Activated naive CD4-positive, alpha-beta T cell (primary cell): ENCODE data around the gene UGT2B7.
"Not testable (repeated sequence)": the region's sequence is repeated elsewhere in the genome, so short reads cannot be mapped to it uniquely, and the experiment has no call there.

Experiments
- DNase-seq, 4 experiments: peaks; one replicate each; lab custom pipeline; 2025; lab: John Stamatoyannopoulos, UW

UGT2B7 gene

DNA sequence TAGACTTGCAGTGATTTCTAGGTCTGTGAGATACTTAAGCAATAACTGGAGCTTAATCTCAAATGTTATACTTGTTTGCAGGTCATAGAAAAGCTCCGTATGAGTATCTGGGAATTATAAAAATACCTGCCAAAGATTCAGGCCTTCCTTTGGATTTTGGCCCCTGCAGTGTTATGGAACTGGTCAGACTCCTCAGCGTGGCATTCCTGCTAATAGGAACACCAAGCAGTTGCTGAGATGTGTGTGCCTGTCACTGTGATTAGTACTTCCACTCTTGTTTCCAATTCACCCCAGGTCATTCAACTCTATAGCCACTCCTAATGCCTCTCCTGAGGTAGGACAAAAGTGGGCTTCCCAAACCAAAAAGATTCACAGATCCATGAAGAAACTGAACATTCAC, 7.8 kb upstream of the UGT2B7 start:
- no peak for DNase-seq

DNA sequence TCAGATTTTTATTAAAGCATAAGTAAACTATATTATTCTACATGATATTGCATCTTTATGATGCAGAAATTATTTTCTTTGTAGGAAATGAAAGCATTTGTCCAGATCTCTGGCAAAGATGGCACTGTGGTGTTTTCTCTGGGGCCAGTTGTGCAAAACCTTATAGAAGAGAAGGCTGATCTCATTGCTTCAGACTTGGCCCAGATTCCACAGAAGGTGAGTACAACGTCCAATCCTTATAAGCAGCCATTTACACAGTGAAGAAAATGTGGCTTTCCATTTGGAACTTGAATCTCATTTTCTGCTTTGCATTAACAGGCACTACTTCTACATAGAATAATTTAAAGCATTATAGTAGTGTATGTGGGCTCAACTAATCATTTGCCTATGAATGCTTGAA, 6.9 kb upstream of the UGT2B7 start:
- DNase-seq = no peak

DNA sequence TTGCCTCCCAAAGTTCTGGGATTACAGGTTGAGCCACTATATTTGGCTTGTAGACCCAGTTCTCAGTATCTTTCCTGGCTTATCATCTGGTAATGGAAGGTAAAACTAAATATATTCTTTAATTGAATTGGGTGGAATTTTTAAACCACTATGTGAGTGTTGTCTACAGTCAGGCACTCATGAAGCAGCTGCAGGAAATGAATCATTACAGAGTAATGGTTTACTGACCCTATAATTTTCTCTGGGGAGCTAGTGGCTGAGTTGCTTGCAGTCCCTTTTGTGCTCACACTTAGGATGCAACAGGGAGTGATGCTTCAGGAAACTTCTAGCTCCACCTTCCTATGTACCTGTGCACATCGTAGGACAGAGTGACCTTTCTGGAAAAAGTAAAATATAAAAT, 4.1 kb upstream of the UGT2B7 start:
- no peak for DNase-seq

DNA sequence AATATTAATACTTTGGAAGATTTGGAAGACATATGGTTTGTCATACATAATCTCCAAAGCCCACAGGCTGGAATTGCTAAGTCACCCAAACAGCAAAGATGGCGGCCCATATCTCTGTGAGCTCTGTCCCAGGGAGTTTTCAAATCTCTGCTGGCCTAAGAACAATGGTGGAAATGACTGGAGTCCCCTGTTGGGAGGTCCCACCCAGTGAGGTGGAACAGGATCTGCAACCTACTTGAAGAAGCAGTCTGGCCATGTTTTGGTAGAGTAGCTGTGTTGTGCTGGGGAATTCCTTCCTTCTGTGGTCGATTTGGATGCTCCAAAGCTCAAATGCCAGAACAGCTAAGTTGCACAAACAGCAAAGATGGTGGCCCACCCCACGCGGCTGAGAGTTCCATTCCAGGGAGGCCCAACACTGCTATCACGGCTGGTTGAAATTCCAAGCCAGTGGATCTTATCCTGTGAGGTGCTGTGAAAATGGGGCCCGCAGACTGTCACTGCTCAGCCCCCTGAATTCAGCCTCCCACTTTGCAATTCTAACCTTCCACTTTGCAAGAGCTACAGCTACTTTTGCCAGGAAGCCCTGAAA, 3.2 kb upstream of the UGT2B7 start:
- DNase-seq = no peak

DNA sequence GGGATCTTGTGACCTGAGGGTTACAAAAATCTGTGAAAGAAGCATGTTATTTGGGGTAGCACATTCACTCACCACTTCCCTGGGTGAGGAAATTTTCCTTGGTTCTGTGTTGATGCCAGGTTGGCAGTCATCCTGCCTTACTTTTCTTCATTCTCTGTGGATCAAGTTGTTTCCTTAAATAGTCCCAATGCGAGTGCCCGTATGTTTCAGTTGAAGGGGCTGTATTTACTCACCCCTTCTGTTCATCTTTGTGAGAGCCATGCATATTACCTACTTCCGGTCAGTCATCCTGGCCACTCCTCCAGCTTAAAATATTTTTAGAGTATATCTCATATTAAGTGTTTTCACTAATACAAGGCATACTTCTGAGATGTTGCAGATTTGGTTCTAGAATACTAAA, 2.6 kb upstream of the UGT2B7 start:
- no peak for DNase-seq

GRCh38 chr4:69095301-69095731, 958 bp upstream of the UGT2B7 start:
- DNase-seq = no peak

DNA sequence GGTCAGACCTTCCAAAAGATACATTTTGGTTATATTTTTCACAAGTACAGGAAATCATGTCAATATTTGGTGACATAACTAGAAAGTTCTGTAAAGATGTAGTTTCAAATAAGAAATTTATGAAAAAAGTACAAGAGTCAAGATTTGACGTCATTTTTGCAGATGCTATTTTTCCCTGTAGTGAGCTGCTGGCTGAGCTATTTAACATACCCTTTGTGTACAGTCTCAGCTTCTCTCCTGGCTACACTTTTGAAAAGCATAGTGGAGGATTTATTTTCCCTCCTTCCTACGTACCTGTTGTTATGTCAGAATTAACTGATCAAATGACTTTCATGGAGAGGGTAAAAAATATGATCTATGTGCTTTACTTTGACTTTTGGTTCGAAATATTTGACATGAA, 536 bp downstream of the UGT2B7 start:
- no peak for DNase-seq

GRCh38 chr4:69098470-69098869, 2.2 kb downstream of the UGT2B7 start:
- no peak for DNase-seq

DNA sequence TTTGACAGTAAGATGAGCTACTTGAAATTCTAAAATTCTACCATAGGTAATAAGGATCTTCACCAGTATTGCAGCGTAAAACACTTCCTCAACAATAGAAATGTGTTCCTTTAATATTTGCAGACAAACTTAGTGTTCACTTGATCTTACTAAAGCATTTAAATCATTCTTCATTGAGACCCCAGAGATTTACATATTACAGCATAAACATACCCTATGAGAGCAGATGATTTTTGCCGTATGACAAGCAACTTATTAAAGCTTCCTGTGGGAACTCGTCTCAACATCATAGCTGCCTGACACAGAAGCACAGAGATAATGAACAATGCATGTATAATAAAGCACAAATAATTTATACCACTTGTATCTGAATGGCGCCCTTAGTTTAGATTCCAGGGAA, 3.6 kb downstream of the UGT2B7 start:
- DNase-seq = no peak

- DNase-seq = not testable (repeated sequence)
Measured at GRCh38 chr4:69102668-69103067, 6.4 kb downstream of the UGT2B7 start.

GRCh38 chr4:69104719-69105275, 8.5 kb downstream of the UGT2B7 start:
- no peak for DNase-seq

DNA sequence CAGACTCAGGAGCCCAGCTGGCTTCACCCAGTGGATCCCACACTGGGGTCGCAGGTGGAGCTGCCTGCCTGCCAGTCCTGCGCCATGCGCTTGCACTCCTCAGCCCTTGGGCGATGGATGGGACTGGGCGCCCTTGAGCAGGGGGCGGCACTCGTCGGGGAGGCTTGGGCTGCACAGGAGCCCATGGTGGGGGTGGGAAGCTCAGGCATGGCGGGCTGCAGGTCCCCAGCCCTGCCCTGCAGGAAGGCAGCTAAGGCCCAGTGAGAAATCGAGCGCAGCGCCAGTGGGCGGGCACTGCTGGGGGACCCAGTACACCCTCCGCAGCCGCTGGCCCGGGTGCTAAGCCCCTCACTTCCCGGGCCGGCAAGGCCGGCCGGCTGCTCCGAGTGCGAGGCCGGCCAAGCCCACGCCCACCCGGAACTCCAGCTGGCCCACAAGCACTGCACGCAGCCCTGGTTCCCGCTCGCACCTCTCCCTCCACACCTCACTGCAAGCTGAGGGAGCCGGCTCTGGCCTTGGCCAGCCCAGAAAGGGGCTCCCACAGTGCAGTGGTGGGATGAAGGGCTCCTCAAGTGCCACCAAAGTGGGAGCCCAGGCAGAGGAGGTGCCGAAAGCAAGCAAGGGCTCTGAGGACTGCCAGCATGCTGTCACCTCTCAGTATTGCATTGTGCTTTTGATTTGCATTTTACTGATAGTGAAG, 19.0 kb downstream of the UGT2B7 start:
- not testable (repeated sequence) for DNase-seq

- DNase-seq = no peak
Measured at GRCh38 chr4:69115851-69116213, 19.6 kb downstream of the UGT2B7 start.

DNA sequence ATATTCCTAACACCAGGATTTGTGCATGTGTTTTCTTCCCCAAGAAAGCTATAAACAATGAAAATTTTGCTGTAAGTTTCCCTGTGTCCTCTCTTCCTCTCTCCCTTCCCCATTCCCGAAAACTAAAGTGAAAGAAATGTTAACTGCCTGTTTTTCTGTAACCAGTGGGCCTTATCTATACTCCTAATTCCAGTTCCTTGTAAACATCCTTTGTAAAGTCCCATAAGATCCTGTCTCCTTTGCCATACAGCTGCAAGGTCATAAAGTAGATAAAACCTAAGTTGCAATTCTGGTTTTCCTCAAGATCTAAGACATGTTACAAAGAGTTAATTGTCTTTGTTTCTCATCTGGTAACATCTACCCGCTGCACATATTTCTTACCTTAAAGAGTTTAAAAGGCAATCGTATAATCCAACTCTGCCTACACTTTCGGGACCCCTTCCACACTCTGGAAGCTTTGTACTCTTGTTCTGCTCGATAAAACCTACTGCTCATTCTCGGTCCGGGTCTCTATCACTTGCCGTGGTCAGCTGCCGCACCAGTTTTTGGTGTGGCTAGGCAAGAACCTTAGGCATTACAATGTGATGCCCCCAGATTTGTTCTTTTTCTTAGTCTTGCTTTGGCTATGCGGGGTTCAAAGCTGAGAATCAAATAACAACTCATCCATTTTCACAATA, 20.5 kb downstream of the UGT2B7 start:
- DNase-seq = no peak

- DNase-seq = no peak
Measured at GRCh38 chr4:69120870-69121269, 24.6 kb downstream of the UGT2B7 start.

- DNase-seq = no peak
Measured at GRCh38 chr4:69122476-69122875, 26.2 kb downstream of the UGT2B7 start.

- DNase-seq = no peak
Measured at GRCh38 chr4:69124941-69125340, 28.7 kb downstream of the UGT2B7 start.

DNA sequence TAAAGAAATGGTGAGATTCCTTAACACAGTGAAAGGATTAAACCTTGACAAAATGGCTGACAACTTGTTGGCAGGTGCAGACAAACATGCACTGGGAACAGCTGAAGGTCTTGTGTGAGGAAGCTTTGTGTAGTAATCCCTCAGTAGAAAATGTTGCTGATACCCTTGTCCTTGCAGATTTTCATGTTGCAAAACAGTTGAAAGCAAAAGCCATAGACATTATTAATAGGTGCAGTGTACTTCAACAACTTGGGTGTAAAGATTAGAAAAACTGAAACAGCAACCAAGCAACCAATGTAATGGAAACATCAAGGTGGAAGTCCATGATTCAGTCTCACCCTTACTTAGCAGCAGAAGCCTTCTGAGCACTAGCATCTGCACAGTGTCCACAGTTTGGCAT, 29.8 kb downstream of the UGT2B7 start:
- no peak for DNase-seq

- DNase-seq = no peak
Measured at GRCh38 chr4:69133993-69134392, 37.7 kb downstream of the UGT2B7 start.

- no peak for DNase-seq
Measured at GRCh38 chr4:69134471-69134870, 38.2 kb downstream of the UGT2B7 start.

GRCh38 chr4:69141320-69141719, 45.0 kb downstream of the UGT2B7 start:
- DNase-seq = no peak

DNA sequence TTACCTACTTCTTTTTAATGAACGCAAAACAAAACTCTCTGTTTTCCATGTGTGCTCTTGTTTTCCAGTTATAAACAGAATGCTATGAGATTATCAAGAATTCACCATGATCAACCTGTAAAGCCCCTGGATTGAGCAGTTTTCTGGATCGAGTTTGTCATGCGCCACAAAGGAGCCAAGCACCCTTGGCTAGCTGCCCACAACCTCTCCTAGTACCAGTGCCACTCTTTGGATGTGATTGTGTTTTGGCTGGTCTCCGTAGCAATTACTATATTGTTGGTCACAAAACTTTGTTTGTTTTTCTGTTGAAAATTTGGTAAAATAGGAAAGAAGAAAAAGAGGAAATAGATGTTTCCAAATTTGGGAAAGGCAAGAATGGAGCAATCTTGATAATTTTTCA, 51.1 kb downstream of the UGT2B7 start:
- no peak for DNase-seq

- no peak for DNase-seq
Measured at GRCh38 chr4:69154021-69154420, 57.7 kb downstream of the UGT2B7 start.
